Gastrocnemius medialis (tissue), 4 donors: ENCODE measurements around the gene IFITM10. TPM values are rescaled to one million over a fixed set of nuclear protein-coding genes. Genes with fewer than 3 reads are reported as not detected.

Experiments used
- ATAC-seq, 2 donors: fragments of 150-250 bp; one replicate each; pipeline ENCODE4 v1.9.1; 2016
- DNase-seq, 2 donors: peaks; one replicate each; pipeline ENCODE4 v3.0.0-alpha.2; 2019
- H3K27ac ChIP-seq, 4 donors: fragments of 200-600 bp; sonication (generic); 1 replicate in 1 of 4; 2 replicates in 3 of 4; pipeline ENCODE4 v1.5.1; 2016 to 2018; ENCODE audit warnings: mild to moderate bottlenecking in 2 of 4, moderate library complexity in 1 of 4
- H3K27me3 ChIP-seq, 3 donors: fragments of 200-600 bp; sonication (generic) in 2 of 3; 1 replicate in 1 of 3; 2 replicates in 2 of 3; pipeline versions ENCODE4 v1.5.1 to v1.6.0; 2016 to 2019; ENCODE audit warnings: mild to moderate bottlenecking in 1 of 3, moderate library complexity in 1 of 3
- H3K36me3 ChIP-seq, 2 donors: fragments of 200-600 bp; sonication (generic) in 1 of 2; one replicate each; pipeline ENCODE4 v1.5.1; 2017 to 2018
- H3K4me1 ChIP-seq, 2 donors: fragments of 200-600 bp; sonication (generic) in 1 of 2; one replicate each; pipeline ENCODE4 v1.5.1; 2016 to 2017; ENCODE audit warnings: mild to moderate bottlenecking in 2 of 2
- H3K4me3 ChIP-seq, 4 donors: fragments of 200-600 bp; sonication (generic) in 3 of 4; 1 replicate in 1 of 4; 2 replicates in 3 of 4; pipeline ENCODE4 v1.5.1; 2016 to 2019; ENCODE audit warnings: mild to moderate bottlenecking in 2 of 4
- H3K9me3 ChIP-seq, 3 donors: fragments of 200-600 bp; sonication (generic) in 2 of 3; 1 replicate in 1 of 3; 2 replicates in 2 of 3; pipeline ENCODE4 v1.5.1; 2016 to 2019
- CTCF ChIP-seq, 5 experiments: fragments of 450-650 bp in 3 of 5; fragments of 200-600 bp in 2 of 5; sonication (generic) in 2 of 5; IDR thresholded peaks in 4 of 5; conservative IDR thresholded peaks in 1 of 5; 1 replicate in 4 of 5; 2 replicates in 1 of 5; pipeline ENCODE4 v1.5.1; 2016 to 2019; ENCODE audit warnings: antibody characterized with exemption in 5 of 5, mild to moderate bottlenecking in 3 of 5, moderate library complexity in 3 of 5
- POLR2A ChIP-seq, 2 donors: fragments of 450-650 bp; IDR thresholded peaks; one replicate each; pipeline ENCODE4 v1.6.1; 2017; ENCODE audit warnings: antibody characterized with exemption in 2 of 2, mild to moderate bottlenecking in 2 of 2, moderate library complexity in 2 of 2
- in situ Hi-C, 4 donors: fragments of 200-750 bp; cut with MboI; loops; one replicate each; pipeline versions ENCODE4 v1.15.0 to v1.8.0; 2017; ENCODE audit warnings: low sequenced_read_pairs in 4 of 4
- intact Hi-C: fragments of 100-400 bp; cut with DNase I; formaldehyde crosslinking; loops from one replicate; pipeline ENCODE4 v1.15.1; 2023; ENCODE audit warnings: low total_unique reads
- total RNA-seq, 4 donors: library from RNA; depleted of rRNA; stranded (reverse); fragments of >200 nt; gene quantifications; one replicate each; pipeline versions ENCODE4 v1.1.0 to v1.2.3, GENCODE V29; 2016

The IFITM10 gene
- total RNA-seq, 4 donors from 2014 or later: 1.1 to 7.2 (median 4.9) TPM

GRCh38 chr11:1739576-1739975 is 10.8 kb downstream of the IFITM10 start:
- Histone ChIP-seq H3K27ac (no peak overlapping the region), H3K36me3 (no peaks in the 10 kb centered on the region), H3K4me1 (peaks cover 0 to 5% of the 10 kb centered on the region in 2 donors), H3K4me3 (no peak overlapping the region), H3K9me3 (peaks cover 0 to 6% (median 0%) of the 10 kb centered on the region in 3 donors), H3K27me3 (peaks cover 11 to 28% (median 26%) of the 10 kb centered on the region in 3 donors)
- intact Hi-C loops (no loop called here), in situ Hi-C loops (no loop called here)
- TF ChIP-seq POLR2A (IDR thresholded peaks at IDR 0.05): no peak
- no peak for TF ChIP-seq CTCF (IDR thresholded peaks at IDR 0.05 in 4 of 5, conservative IDR thresholded peaks at IDR 0.05 in 1 of 5)
- no peak for ATAC-seq
- no peak for DNase-seq

- intact Hi-C loops: no loop called here
- in situ Hi-C loops: no loop called here
- TF ChIP-seq POLR2A (IDR thresholded peaks at IDR 0.05) (no peak), CTCF (IDR thresholded peaks at IDR 0.05 in 4 of 5, conservative IDR thresholded peaks at IDR 0.05 in 1 of 5) (no peak)
- Histone ChIP-seq H3K27ac (no peak overlapping the region), H3K27me3 (peaks cover 12 to 37% (median 36%) of the 10 kb centered on the region in 3 donors), H3K9me3 (peaks cover 0 to 6% (median 0%) of the 10 kb centered on the region in 3 donors), H3K4me3 (no peak overlapping the region), H3K4me1 (no peaks in the 10 kb centered on the region), H3K36me3 (no peaks in the 10 kb centered on the region)
- ATAC-seq: no peak
- DNase-seq: no peak
Measured at GRCh38 chr11:1738380-1738779, 12.0 kb downstream of the IFITM10 start.

GRCh38 chr11:1737080-1737757 is 13.2 kb downstream of the IFITM10 start:
- no peak for DNase-seq
- intact Hi-C loops (no loop called here), in situ Hi-C loops (no loop called here)
- H3K4me1 ChIP-seq: no peaks in the 10 kb centered on the region
- no peak overlapping the region for H3K4me3 ChIP-seq
- TF ChIP-seq CTCF (IDR thresholded peaks at IDR 0.05 in 4 of 5, conservative IDR thresholded peaks at IDR 0.05 in 1 of 5) (no peak), POLR2A (IDR thresholded peaks at IDR 0.05) (no peak)
- H3K9me3 ChIP-seq: peaks cover 0 to 6% (median 0%) of the 10 kb centered on the region in 3 donors
- ATAC-seq: no peak
- peaks cover 22 to 42% (median 41%) of the 10 kb centered on the region in 3 donors for H3K27me3 ChIP-seq
- H3K27ac ChIP-seq: no peak overlapping the region
- H3K36me3 ChIP-seq: no peaks in the 10 kb centered on the region

- no peak for DNase-seq
- H3K9me3 ChIP-seq: peaks cover 0 to 6% (median 0%) of the 10 kb centered on the region in 3 donors
- H3K27ac ChIP-seq: no peak overlapping the region
- no peak for TF ChIP-seq POLR2A (IDR thresholded peaks at IDR 0.05)
- no peak for TF ChIP-seq CTCF (IDR thresholded peaks at IDR 0.05 in 4 of 5, conservative IDR thresholded peaks at IDR 0.05 in 1 of 5)
- H3K4me3 ChIP-seq: no peak overlapping the region
- in situ Hi-C loops: no loop called here
- H3K4me1 ChIP-seq: no peaks in the 10 kb centered on the region
- no peaks in the 10 kb centered on the region for H3K36me3 ChIP-seq
- intact Hi-C loops: no loop called here
- H3K27me3 ChIP-seq: peaks cover 29 to 48% (median 45%) of the 10 kb centered on the region in 3 donors
- ATAC-seq: no peak
Measured at GRCh38 chr11:1736447-1736992, 13.9 kb downstream of the IFITM10 start.
